NB4 (cell line): Measurements from ENCODE around the gene DNAI4.

Experiments used
- DNase-seq: peaks from one replicate; pipeline ENCODE4 v3.0.0; 2010; ENCODE audit warnings: low read depth
- H3K4me3 ChIP-seq: one replicate; pipeline ENCODE4 v1.5.1; 2011; ENCODE audit warnings: mild to moderate bottlenecking, low read depth, low read length, moderate library complexity
- MYC ChIP-seq: IDR thresholded peaks from 2 replicates; pipeline ENCODE4 v1.6.1; 2011; ENCODE audit warnings: low read depth, low read length
- POLR2A ChIP-seq: IDR thresholded peaks from 2 replicates; pipeline ENCODE4 v1.6.1; 2011; ENCODE audit warnings: mild to moderate bottlenecking; ENCODE audit not compliant: insufficient read length; ENCODE audit errors: extremely low read depth
- TF ChIP-seq, protein P1 (sequence below): IDR thresholded peaks from 2 replicates; pipeline ENCODE4 v1.6.1; 2011; ENCODE audit warnings: low read depth, low read length
- TF ChIP-seq, protein P2 (sequence below): IDR thresholded peaks from one replicate; pipeline ENCODE4 v1.5.1; 2012; ENCODE audit warnings: low read depth, low read length

The DNAI4 gene

DNA sequence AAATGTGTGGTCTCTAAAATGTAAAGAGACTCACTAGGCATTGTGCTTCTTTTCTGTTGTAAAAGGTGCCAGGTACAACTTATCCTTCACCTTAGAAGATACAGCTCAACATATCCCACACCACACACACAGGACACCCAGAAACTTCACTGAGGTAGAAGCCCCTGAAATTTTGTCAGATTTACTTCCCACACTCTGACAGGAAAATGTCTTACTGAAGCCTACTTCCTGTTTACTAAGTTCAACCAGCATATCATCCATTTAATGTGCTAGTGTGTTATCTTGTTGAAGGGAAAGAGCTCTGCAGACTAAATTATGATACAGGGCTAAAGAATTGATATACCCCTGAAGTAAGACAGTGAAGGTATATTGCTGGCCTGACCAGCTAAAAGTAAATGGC lies 83.7 kb downstream of the DNAI4 start:
- no peak for DNase-seq
- no peak overlapping the region for H3K4me3 ChIP-seq
- TF ChIP-seq MYC (no peak), POLR2A (no peak)
- TF ChIP-seq, protein P1, sequence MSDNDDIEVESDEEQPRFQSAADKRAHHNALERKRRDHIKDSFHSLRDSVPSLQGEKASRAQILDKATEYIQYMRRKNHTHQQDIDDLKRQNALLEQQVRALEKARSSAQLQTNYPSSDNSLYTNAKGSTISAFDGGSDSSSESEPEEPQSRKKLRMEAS = no peak
- TF ChIP-seq, protein P2, sequence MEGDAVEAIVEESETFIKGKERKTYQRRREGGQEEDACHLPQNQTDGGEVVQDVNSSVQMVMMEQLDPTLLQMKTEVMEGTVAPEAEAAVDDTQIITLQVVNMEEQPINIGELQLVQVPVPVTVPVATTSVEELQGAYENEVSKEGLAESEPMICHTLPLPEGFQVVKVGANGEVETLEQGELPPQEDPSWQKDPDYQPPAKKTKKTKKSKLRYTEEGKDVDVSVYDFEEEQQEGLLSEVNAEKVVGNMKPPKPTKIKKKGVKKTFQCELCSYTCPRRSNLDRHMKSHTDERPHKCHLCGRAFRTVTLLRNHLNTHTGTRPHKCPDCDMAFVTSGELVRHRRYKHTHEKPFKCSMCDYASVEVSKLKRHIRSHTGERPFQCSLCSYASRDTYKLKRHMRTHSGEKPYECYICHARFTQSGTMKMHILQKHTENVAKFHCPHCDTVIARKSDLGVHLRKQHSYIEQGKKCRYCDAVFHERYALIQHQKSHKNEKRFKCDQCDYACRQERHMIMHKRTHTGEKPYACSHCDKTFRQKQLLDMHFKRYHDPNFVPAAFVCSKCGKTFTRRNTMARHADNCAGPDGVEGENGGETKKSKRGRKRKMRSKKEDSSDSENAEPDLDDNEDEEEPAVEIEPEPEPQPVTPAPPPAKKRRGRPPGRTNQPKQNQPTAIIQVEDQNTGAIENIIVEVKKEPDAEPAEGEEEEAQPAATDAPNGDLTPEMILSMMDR = no peak

DNA sequence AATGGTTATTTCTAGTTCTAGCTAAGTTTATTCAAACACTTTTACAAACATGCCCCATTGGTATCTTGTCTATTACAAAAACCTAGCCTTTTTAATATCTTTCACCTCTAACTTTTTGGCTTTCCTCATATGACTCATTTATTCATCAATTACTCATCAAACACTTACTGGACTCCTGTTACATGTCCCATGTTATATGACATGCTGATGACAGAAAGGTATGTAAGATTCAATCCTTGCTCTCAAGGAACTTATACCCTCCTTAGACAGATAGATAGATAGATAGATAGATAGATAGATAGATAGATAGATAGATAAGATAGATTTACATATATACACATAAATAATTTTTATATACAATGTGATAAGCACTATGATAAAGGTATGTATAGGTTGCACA lies 89.7 kb downstream of the DNAI4 start:
- DNase-seq = no peak
- TF ChIP-seq POLR2A = no peak
- TF ChIP-seq, protein P1 = no peak
- no peak for TF ChIP-seq MYC
- TF ChIP-seq, protein P2 = no peak
- H3K4me3 ChIP-seq = no peak overlapping the region

DNA sequence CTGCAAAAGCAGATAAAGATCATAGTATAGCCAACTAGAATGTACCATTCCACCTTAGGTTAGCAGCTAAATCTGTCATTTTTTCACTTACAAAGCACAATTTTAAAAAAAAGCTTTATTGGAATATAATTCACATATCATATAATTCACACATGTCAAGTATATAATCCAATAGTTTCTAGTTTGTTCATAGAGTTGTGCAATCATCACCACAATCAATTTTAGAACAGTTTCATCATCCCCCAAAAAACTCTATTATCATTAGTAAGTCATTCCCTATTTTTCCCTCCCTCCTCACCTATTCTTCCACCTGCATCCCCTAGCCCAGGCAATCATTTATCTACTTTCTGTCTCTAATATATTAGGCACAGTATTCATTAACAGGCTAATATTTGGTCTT lies 91.5 kb downstream of the DNAI4 start:
- no peak overlapping the region for H3K4me3 ChIP-seq
- DNase-seq = no peak
- TF ChIP-seq, protein P2 = no peak
- no peak for TF ChIP-seq POLR2A
- TF ChIP-seq, protein P1 = no peak
- TF ChIP-seq MYC = no peak

DNA sequence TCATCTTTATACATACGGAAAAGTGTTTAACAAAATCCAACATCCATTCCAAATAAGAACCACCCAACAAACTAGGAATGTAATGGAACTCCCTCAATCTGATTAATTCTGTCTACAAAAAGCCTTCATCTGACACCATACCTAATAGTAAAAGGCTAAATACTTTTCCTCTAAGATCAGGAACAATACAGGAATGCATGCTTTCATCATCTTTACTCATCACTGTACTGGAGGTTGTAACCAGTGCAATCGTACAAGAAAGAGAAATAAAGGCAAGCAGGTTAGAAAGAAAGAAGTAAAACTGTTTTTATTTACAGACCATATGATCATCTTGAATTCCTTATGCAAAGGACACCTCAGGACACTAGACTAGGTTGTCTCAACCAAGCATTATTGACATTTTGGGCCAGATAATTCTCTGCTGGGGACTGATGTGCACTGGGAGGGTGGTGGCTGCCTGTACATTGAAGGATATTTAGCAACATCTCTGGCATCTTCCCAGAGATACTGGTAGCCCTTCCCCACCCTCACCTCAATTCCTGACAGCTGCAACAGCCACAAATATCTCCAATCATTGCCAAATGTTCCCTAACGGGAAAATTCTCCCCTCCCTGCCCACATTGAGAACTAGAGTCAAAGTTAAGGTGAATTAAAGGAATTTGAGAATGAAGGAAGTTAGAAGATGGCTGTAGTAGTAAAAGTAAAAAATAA lies 93.0 kb downstream of the DNAI4 start:
- H3K4me3 ChIP-seq = no peak overlapping the region
- no peak for TF ChIP-seq MYC
- TF ChIP-seq POLR2A = no peak
- TF ChIP-seq, protein P2 = no peak
- TF ChIP-seq, protein P1 = no peak
- no peak for DNase-seq

DNA sequence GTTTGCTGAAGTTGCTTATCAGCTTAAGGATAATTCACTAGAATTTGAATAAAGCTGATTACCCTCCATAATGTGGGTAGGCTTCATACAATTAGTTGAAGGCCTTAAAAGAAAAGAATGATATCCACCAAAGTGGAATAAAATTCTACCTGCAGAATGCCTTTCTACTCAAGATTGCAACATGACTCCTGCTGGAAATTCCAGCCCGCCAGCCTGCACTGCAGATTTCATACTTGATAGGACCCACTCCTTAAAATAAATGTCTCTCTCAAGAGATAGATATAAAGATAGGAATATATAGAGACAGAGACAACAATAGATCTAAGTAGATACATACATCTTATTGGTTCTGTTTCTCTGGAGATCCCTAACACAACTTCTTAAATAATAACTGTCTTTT lies 99.9 kb downstream of the DNAI4 start:
- no peak for DNase-seq
- TF ChIP-seq POLR2A = no peak
- TF ChIP-seq, protein P1 = no peak
- TF ChIP-seq, protein P2 = no peak
- TF ChIP-seq MYC = no peak
- H3K4me3 ChIP-seq = no peak overlapping the region
